ENCODE data around the gene ZNF142.

DNA sequence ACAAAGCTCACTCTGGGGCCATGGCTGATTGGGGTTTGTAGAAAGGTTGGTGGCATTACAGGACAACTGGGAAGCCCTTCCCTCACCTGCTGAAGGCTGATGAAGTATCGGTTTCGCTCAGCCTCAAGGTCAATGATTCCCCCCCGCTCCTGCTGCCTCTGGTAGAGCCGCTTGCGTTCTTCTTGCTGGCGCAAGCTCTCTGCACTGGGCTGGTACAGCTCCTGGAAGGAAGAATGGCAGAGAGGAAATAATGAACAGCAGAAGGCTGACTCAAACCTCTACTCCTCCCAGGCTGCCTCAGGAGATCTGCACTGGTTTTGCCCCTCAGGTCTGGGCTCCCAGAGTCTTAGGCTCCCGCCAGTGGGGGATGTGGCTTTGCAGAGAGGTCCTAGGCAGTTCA, 5.2 kb upstream of the ZNF142 start:
- TF ChIP-seq, protein P1, sequence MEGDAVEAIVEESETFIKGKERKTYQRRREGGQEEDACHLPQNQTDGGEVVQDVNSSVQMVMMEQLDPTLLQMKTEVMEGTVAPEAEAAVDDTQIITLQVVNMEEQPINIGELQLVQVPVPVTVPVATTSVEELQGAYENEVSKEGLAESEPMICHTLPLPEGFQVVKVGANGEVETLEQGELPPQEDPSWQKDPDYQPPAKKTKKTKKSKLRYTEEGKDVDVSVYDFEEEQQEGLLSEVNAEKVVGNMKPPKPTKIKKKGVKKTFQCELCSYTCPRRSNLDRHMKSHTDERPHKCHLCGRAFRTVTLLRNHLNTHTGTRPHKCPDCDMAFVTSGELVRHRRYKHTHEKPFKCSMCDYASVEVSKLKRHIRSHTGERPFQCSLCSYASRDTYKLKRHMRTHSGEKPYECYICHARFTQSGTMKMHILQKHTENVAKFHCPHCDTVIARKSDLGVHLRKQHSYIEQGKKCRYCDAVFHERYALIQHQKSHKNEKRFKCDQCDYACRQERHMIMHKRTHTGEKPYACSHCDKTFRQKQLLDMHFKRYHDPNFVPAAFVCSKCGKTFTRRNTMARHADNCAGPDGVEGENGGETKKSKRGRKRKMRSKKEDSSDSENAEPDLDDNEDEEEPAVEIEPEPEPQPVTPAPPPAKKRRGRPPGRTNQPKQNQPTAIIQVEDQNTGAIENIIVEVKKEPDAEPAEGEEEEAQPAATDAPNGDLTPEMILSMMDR (IDR thresholded peaks at IDR 0.05): no peak
- TF ChIP-seq EP300 (IDR thresholded peaks at IDR 0.05) (no peak), JUNB (IDR thresholded peaks at IDR 0.05) (no peak), CHD2 (IDR thresholded peaks at IDR 0.05; ENCODE audit: low read length, partially characterized antibody) (no peak), SMC3 (IDR thresholded peaks at IDR 0.05) (no peak), MAZ (IDR thresholded peaks at IDR 0.05; ENCODE audit: borderline replicate concordance, low read depth, low read length) (no peak), KDM1A (IDR thresholded peaks at IDR 0.05; ENCODE audit: low read depth) (no peak), JUN (IDR thresholded peaks at IDR 0.05) (no peak), POLR2A (IDR thresholded peaks at IDR 0.05; ENCODE audit: low read length) (no peak), RARB (CRISPR knock-in tag; IDR thresholded peaks at IDR 0.05) (no peak)
- TF ChIP-seq, protein P2, sequence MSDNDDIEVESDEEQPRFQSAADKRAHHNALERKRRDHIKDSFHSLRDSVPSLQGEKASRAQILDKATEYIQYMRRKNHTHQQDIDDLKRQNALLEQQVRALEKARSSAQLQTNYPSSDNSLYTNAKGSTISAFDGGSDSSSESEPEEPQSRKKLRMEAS (IDR thresholded peaks at IDR 0.05): no peak
- TF ChIP-seq, protein P3, sequence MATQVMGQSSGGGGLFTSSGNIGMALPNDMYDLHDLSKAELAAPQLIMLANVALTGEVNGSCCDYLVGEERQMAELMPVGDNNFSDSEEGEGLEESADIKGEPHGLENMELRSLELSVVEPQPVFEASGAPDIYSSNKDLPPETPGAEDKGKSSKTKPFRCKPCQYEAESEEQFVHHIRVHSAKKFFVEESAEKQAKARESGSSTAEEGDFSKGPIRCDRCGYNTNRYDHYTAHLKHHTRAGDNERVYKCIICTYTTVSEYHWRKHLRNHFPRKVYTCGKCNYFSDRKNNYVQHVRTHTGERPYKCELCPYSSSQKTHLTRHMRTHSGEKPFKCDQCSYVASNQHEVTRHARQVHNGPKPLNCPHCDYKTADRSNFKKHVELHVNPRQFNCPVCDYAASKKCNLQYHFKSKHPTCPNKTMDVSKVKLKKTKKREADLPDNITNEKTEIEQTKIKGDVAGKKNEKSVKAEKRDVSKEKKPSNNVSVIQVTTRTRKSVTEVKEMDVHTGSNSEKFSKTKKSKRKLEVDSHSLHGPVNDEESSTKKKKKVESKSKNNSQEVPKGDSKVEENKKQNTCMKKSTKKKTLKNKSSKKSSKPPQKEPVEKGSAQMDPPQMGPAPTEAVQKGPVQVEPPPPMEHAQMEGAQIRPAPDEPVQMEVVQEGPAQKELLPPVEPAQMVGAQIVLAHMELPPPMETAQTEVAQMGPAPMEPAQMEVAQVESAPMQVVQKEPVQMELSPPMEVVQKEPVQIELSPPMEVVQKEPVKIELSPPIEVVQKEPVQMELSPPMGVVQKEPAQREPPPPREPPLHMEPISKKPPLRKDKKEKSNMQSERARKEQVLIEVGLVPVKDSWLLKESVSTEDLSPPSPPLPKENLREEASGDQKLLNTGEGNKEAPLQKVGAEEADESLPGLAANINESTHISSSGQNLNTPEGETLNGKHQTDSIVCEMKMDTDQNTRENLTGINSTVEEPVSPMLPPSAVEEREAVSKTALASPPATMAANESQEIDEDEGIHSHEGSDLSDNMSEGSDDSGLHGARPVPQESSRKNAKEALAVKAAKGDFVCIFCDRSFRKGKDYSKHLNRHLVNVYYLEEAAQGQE (IDR thresholded peaks at IDR 0.05): no peak
